ENCODE measurements around the gene MPL.
"Not testable (repeated sequence)": the region's sequence is repeated elsewhere in the genome, so short reads cannot be mapped to it uniquely, and the experiment has no call there.

DNA sequence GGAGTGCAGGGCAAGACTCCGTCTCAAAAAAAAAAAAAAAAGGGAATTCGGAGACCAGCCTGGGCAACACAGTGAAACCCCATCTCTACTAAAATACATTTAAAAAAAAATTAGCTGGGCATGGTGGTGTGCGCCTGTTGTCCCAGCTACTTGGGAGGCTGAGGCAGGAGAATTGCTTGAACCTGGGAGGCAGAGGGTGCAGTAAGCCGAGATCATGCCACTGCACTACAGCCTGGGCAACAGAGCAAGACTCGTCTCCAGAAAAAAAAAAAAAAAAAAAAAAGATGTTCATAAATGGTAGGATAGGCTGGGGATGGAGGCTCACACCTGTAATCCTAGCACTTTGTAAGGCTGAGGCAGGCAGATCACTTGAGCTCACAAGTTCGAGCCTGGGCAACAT, 32.2 kb downstream of the MPL start:
- not testable (repeated sequence) for TF ChIP-seq POLR2A, POLR2AphosphoS5 (IDR thresholded peaks at IDR 0.05)
- TF ChIP-seq, protein P1, sequence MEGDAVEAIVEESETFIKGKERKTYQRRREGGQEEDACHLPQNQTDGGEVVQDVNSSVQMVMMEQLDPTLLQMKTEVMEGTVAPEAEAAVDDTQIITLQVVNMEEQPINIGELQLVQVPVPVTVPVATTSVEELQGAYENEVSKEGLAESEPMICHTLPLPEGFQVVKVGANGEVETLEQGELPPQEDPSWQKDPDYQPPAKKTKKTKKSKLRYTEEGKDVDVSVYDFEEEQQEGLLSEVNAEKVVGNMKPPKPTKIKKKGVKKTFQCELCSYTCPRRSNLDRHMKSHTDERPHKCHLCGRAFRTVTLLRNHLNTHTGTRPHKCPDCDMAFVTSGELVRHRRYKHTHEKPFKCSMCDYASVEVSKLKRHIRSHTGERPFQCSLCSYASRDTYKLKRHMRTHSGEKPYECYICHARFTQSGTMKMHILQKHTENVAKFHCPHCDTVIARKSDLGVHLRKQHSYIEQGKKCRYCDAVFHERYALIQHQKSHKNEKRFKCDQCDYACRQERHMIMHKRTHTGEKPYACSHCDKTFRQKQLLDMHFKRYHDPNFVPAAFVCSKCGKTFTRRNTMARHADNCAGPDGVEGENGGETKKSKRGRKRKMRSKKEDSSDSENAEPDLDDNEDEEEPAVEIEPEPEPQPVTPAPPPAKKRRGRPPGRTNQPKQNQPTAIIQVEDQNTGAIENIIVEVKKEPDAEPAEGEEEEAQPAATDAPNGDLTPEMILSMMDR (IDR thresholded peaks at IDR 0.05 in 8 of 11, conservative IDR thresholded peaks at IDR 0.05 in 3 of 11) = not testable (repeated sequence)

All from spleen (tissue), 7 donors.